Endodermal cell (in vitro differentiated cells): ENCODE measurements around the gene ANGPT4. TPM values are rescaled to one million over a fixed set of nuclear protein-coding genes. Genes with fewer than 3 reads are reported as not detected.

Experiments
- DNase-seq: peaks from one replicate; pipeline ENCODE4 v3.0.0-alpha.2; 2017
- H3K27ac ChIP-seq: 2 replicates; pipeline ENCODE4 v1.5.1; 2013; ENCODE audit warnings: mild to moderate bottlenecking, low read depth, low read length, moderate library complexity
- H3K27me3 ChIP-seq: 2 replicates; pipeline ENCODE4 v1.6.1; 2013; ENCODE audit warnings: mild to moderate bottlenecking, low read length, moderate library complexity; ENCODE audit not compliant: insufficient read depth, control insufficient read depth, poor library complexity, severe bottlenecking
- H3K36me3 ChIP-seq: 2 replicates; pipeline ENCODE4 v1.7.0; 2013; ENCODE audit warnings: mild to moderate bottlenecking, low read length, moderate library complexity; ENCODE audit not compliant: control insufficient read depth, insufficient read depth
- H3K4me1 ChIP-seq: one replicate; pipeline ENCODE4 v1.7.0; 2013; ENCODE audit warnings: low read length; ENCODE audit not compliant: control insufficient read depth, insufficient read depth
- H3K4me3 ChIP-seq: 2 replicates; pipeline ENCODE4 v1.5.1; 2013; ENCODE audit warnings: mild to moderate bottlenecking, low read length, moderate library complexity
- H3K9ac ChIP-seq: 2 replicates; pipeline ENCODE4 v1.6.1; 2013; ENCODE audit warnings: mild to moderate bottlenecking, low read length, moderate library complexity; ENCODE audit not compliant: poor library complexity, severe bottlenecking; ENCODE audit errors: extremely low read depth
- H3K9me3 ChIP-seq: 2 replicates; pipeline ENCODE4 v1.6.1; 2013; ENCODE audit warnings: mild to moderate bottlenecking, low read length, moderate library complexity; ENCODE audit not compliant: control insufficient read depth
- H3K27ac Mint-ChIP-seq: 2 replicates; pipeline ENCODE4 v1.8.0; 2020; ENCODE audit warnings: mixed read lengths
- H3K27me3 Mint-ChIP-seq: 2 replicates; pipeline ENCODE4 v1.8.0; 2021; ENCODE audit warnings: mild to moderate bottlenecking, mixed read lengths; ENCODE audit not compliant: insufficient read depth
- H3K36me3 Mint-ChIP-seq: 2 replicates; pipeline ENCODE4 v1.8.0; 2020; ENCODE audit warnings: low read depth, mixed read lengths
- H3K4me1 Mint-ChIP-seq: 2 replicates; pipeline ENCODE4 v1.8.0; 2020; ENCODE audit warnings: mixed read lengths
- H3K4me3 Mint-ChIP-seq: 2 replicates; pipeline ENCODE4 v1.8.0; 2020; ENCODE audit warnings: mild to moderate bottlenecking, moderate library complexity, mixed read lengths
- H3K9me3 Mint-ChIP-seq: 2 replicates; pipeline ENCODE4 v1.8.0; 2020; ENCODE audit warnings: mild to moderate bottlenecking, mixed read lengths
- CTCF ChIP-seq: fragments of 200-600 bp; sonication (generic); conservative IDR thresholded peaks from 2 replicates; pipeline ENCODE4 v1.5.0; 2021; ENCODE audit warnings: antibody characterized with exemption, mild to moderate bottlenecking
- WGBS, 2 experiments: methylation state at CpG; one replicate each; pipeline versions ENCODE4 v1.1.5 to v1.1.7; 2013; ENCODE audit warnings: missing lambda C conversion rate in 2 of 2, mixed read lengths in 1 of 2; ENCODE audit not compliant: insufficient coverage in 1 of 2, insufficient read length in 1 of 2; 5-methylcytosine and 5-hydroxymethylcytosine counted together
- total RNA-seq, 2 donors: library from RNA; stranded (reverse); fragmentation: NEBNext Ultra II Directional in 1 of 2; extraction: Animal tissue kit (Norgen Biotek cat#: 25700) in 1 of 2; gene quantifications; 2 replicates in 1 of 2; 3 replicates in 1 of 2; pipeline ENCODE4 v1.2.1, GENCODE V29; 2021

Gene ANGPT4
- total RNA-seq, 2 donors from 2014 or later = 0.31 to 0.51 TPM

- Histone ChIP-seq H3K4me3 (peak overlapping the region; percentile 79), H3K27ac (no peak overlapping the region), H3K4me1 (peaks cover 7% of the 10 kb centered on the region), H3K27me3 (peaks cover 34% of the 10 kb centered on the region), H3K9me3 (no peaks in the 10 kb centered on the region), H3K36me3 (no peaks in the 10 kb centered on the region), H3K9ac (no peak overlapping the region)
- DNase-seq = peak; percentile 79
- 15 to 23% methylated on average over 22 to 59 of the region's 59 CpGs for WGBS, 2 experiments
- Mint-ChIP-seq H3K4me1 (peaks cover 3% of the 10 kb centered on the region), H3K27me3 (peaks cover 41% of the 10 kb centered on the region), H3K36me3 (peaks cover 2% of the 10 kb centered on the region), H3K9me3 (peaks cover 4% of the 10 kb centered on the region), H3K4me3 (peak overlapping the region; percentile 74), H3K27ac (no peak overlapping the region)
- no peak for TF ChIP-seq CTCF
Measured at GRCh38 chr20:840858-841567, 75.1 kb downstream of the ANGPT4 start.

- peak overlapping the region; percentile 74 for H3K4me3 Mint-ChIP-seq
- DNase-seq = no peak
- H3K27me3 Mint-ChIP-seq = peaks cover 36% of the 10 kb centered on the region
- peaks cover 3% of the 10 kb centered on the region for H3K4me1 Mint-ChIP-seq
- 88% methylated on average over 7 of the region's 7 CpGs for WGBS, 2 experiments
- no peaks in the 10 kb centered on the region for H3K36me3 ChIP-seq
- peaks cover 32% of the 10 kb centered on the region for H3K27me3 ChIP-seq
- H3K27ac ChIP-seq = no peak overlapping the region
- no peak overlapping the region for H3K9ac ChIP-seq
- no peaks in the 10 kb centered on the region for H3K9me3 ChIP-seq
- peaks cover 4% of the 10 kb centered on the region for H3K9me3 Mint-ChIP-seq
- peaks cover 5% of the 10 kb centered on the region for H3K4me1 ChIP-seq
- no peak overlapping the region for H3K4me3 ChIP-seq
- TF ChIP-seq CTCF = no peak
- H3K27ac Mint-ChIP-seq = no peak overlapping the region
- no peaks in the 10 kb centered on the region for H3K36me3 Mint-ChIP-seq
Measured at GRCh38 chr20:840503-840857, 75.7 kb downstream of the ANGPT4 start.

GRCh38 chr20:839626-840025, 76.5 kb downstream of the ANGPT4 start:
- H3K4me3 Mint-ChIP-seq = peak overlapping the region; percentile 74

More at GRCh38 chr20:839626-840025, 76.5 kb downstream of the ANGPT4 start:
- H3K27ac Mint-ChIP-seq = no peak overlapping the region
- Histone ChIP-seq H3K27me3 (peaks cover 25% of the 10 kb centered on the region), H3K9ac (no peak overlapping the region), H3K36me3 (no peaks in the 10 kb centered on the region), H3K27ac (no peak overlapping the region), H3K9me3 (no peaks in the 10 kb centered on the region), H3K4me3 (no peak overlapping the region), H3K4me1 (peaks cover 5% of the 10 kb centered on the region)
- H3K27me3 Mint-ChIP-seq = peaks cover 32% of the 10 kb centered on the region
- peaks cover 4% of the 10 kb centered on the region for H3K4me1 Mint-ChIP-seq
- H3K9me3 Mint-ChIP-seq = peaks cover 4% of the 10 kb centered on the region
- no peak for DNase-seq
- H3K36me3 Mint-ChIP-seq = no peaks in the 10 kb centered on the region
- TF ChIP-seq CTCF = no peak
- 93 to 97% methylated on average over 9 to 11 of the region's 11 CpGs for WGBS, 2 experiments
